ENCODE results near the gene SSBP4. TPM values are rescaled to one million over a fixed set of nuclear protein-coding genes. Genes with fewer than 3 reads are reported as not detected.

Gene SSBP4
- total RNA-seq, 1 donor from 2014 or later = 57.7 TPM

GRCh38 chr19:18449552-18449951 is 30.4 kb downstream of the SSBP4 start:
- peaks cover 4% of the 10 kb centered on the region for H3K4me1 Mint-ChIP-seq (ENCODE audit: low read depth)
- H3K36me3 Mint-ChIP-seq (ENCODE audit: insufficient read depth) = peaks cover 3% of the 10 kb centered on the region
- H3K9me3 Mint-ChIP-seq (ENCODE audit: low read depth) = no peaks in the 10 kb centered on the region
- H3K27me3 Mint-ChIP-seq = no peaks in the 10 kb centered on the region
- no peak for TF ChIP-seq CTCF (IDR thresholded peaks at IDR 0.05; ENCODE audit: unreplicated experiment)
- no peak overlapping the region for H3K27ac Mint-ChIP-seq
- H3K4me3 Mint-ChIP-seq (ENCODE audit: low read depth) = no peak overlapping the region
- DNase-seq (ENCODE audit: low spot score, unreplicated experiment) = no peak

- no peaks in the 10 kb centered on the region for H3K9me3 Mint-ChIP-seq (ENCODE audit: low read depth)
- H3K27ac Mint-ChIP-seq = no peak overlapping the region
- no peaks in the 10 kb centered on the region for H3K27me3 Mint-ChIP-seq
- H3K4me1 Mint-ChIP-seq (ENCODE audit: low read depth) = peaks cover 4% of the 10 kb centered on the region
- no peak overlapping the region for H3K4me3 Mint-ChIP-seq (ENCODE audit: low read depth)
- no peak for DNase-seq (ENCODE audit: low spot score, unreplicated experiment)
- TF ChIP-seq CTCF (IDR thresholded peaks at IDR 0.05; ENCODE audit: unreplicated experiment) = no peak
- peaks cover 4% of the 10 kb centered on the region for H3K36me3 Mint-ChIP-seq (ENCODE audit: insufficient read depth)
These were observed 31.1 kb downstream of the SSBP4 start for GRCh38 chr19:18450021-18450930.

- peaks cover 4% of the 10 kb centered on the region for H3K4me1 Mint-ChIP-seq (ENCODE audit: low read depth)
- no peak overlapping the region for H3K4me3 Mint-ChIP-seq (ENCODE audit: low read depth)
- H3K27ac Mint-ChIP-seq = no peak overlapping the region
- DNase-seq (ENCODE audit: low spot score, unreplicated experiment) = peak; percentile 98
- H3K9me3 Mint-ChIP-seq (ENCODE audit: low read depth) = no peaks in the 10 kb centered on the region
- no peaks in the 10 kb centered on the region for H3K27me3 Mint-ChIP-seq
- TF ChIP-seq CTCF (IDR thresholded peaks at IDR 0.05; ENCODE audit: unreplicated experiment) = peak; percentile 99
- H3K36me3 Mint-ChIP-seq (ENCODE audit: insufficient read depth) = peaks cover 8% of the 10 kb centered on the region
These were observed 32.0 kb downstream of the SSBP4 start for GRCh38 chr19:18450931-18451836.

- Mint-ChIP-seq H3K27me3 (no peaks in the 10 kb centered on the region), H3K27ac (no peak overlapping the region), H3K9me3 (ENCODE audit: low read depth) (no peaks in the 10 kb centered on the region), H3K36me3 (ENCODE audit: insufficient read depth) (peaks cover 11% of the 10 kb centered on the region), H3K4me3 (ENCODE audit: low read depth) (no peak overlapping the region), H3K4me1 (ENCODE audit: low read depth) (peaks cover 4% of the 10 kb centered on the region)
- no peak for TF ChIP-seq CTCF (IDR thresholded peaks at IDR 0.05; ENCODE audit: unreplicated experiment)
- no peak for DNase-seq (ENCODE audit: low spot score, unreplicated experiment)
These were observed 33.2 kb downstream of the SSBP4 start for GRCh38 chr19:18452386-18452785.
